Tibial nerve (tissue), 4 donors: Measurements from ENCODE around the gene RAB5IF. TPM values are rescaled to one million over a fixed set of nuclear protein-coding genes. Genes with fewer than 3 reads are reported as not detected.

Source experiments
- DNase-seq, 2 donors: peaks; one replicate each; pipeline ENCODE4 v3.0.0-alpha.2; 2019; ENCODE audit warnings: low spot score in 2 of 2
- H3K27ac ChIP-seq, 4 donors: fragments of 200-600 bp; sonication (generic) in 3 of 4; one replicate each; pipeline ENCODE4 v1.5.1; 2017 to 2019; ENCODE audit warnings: mild to moderate bottlenecking in 1 of 4
- H3K27me3 ChIP-seq, 2 donors: fragments of 200-600 bp; sonication (generic) in 1 of 2; one replicate each; pipeline versions ENCODE4 v1.5.1 to v1.6.0; 2017 to 2019
- H3K36me3 ChIP-seq, 3 donors: fragments of 200-600 bp; sonication (generic); one replicate each; pipeline ENCODE4 v1.5.1; 2018 to 2019
- H3K4me1 ChIP-seq, 4 donors: fragments of 200-600 bp; sonication (generic) in 3 of 4; one replicate each; pipeline ENCODE4 v1.5.1; 2017 to 2019
- H3K4me3 ChIP-seq, 4 donors: fragments of 200-600 bp; sonication (generic) in 3 of 4; one replicate each; pipeline ENCODE4 v1.5.1; 2017 to 2019; ENCODE audit warnings: mild to moderate bottlenecking in 1 of 4, moderate library complexity in 1 of 4
- H3K9me3 ChIP-seq, 4 donors: fragments of 200-600 bp; sonication (generic) in 3 of 4; one replicate each; pipeline ENCODE4 v1.5.1; 2017 to 2019
- CTCF ChIP-seq, 5 experiments: fragments of 200-600 bp in 3 of 5; fragments of 450-650 bp in 2 of 5; sonication (generic) in 3 of 5; IDR thresholded peaks; one replicate each; pipeline ENCODE4 v1.5.1; 2016 to 2019; ENCODE audit warnings: antibody characterized with exemption in 5 of 5, mild to moderate bottlenecking in 3 of 5, moderate library complexity in 2 of 5
- EP300 ChIP-seq, 2 donors: sonication (generic); formaldehyde crosslinking; IDR thresholded peaks; one replicate each; pipeline ENCODE4 v1.6.1; 2017; ENCODE audit warnings: antibody characterized with exemption in 2 of 2, mild to moderate bottlenecking in 1 of 2
- POLR2A ChIP-seq, 2 donors: fragments of 450-650 bp; IDR thresholded peaks; one replicate each; pipeline ENCODE4 v1.6.1; 2017; ENCODE audit warnings: antibody characterized with exemption in 2 of 2, mild to moderate bottlenecking in 2 of 2, moderate library complexity in 2 of 2
- WGBS, 2 donors: methylation state at CpG; one replicate each; pipeline ENCODE4 v1.1.5; 2018; 5-methylcytosine and 5-hydroxymethylcytosine counted together
- total RNA-seq, 4 donors: library from RNA; depleted of rRNA; stranded (reverse); fragments of >200 nt; gene quantifications; one replicate each; pipeline ENCODE4 v1.1.0, GENCODE V29; 2016

RAB5IF gene
- total RNA-seq, 4 donors from 2014 or later: 44.6 to 62.7 (median 53.3) TPM

GRCh38 chr20:36641506-36641843, 35.9 kb downstream of the RAB5IF start:
- no peaks in the 10 kb centered on the region for H3K36me3 ChIP-seq
- no peak for DNase-seq
- no peaks in the 10 kb centered on the region for H3K27me3 ChIP-seq
- TF ChIP-seq EP300 (IDR thresholded peaks at IDR 0.05) (no peak), POLR2A (IDR thresholded peaks at IDR 0.05) (no peak), CTCF (IDR thresholded peaks at IDR 0.05) (no peak)
- no peaks in the 10 kb centered on the region for H3K9me3 ChIP-seq
- 84 to 85% methylated on average over 3 of the region's 3 CpGs for WGBS, 2 donors
- H3K4me1 ChIP-seq: peaks cover 0 to 4% (median 0%) of the 10 kb centered on the region in 4 donors
- H3K27ac ChIP-seq: no peak overlapping the region
- H3K4me3 ChIP-seq: no peak overlapping the region

GRCh38 chr20:36642136-36642535, 36.6 kb downstream of the RAB5IF start:
- Histone ChIP-seq H3K27me3 (no peaks in the 10 kb centered on the region), H3K4me1 (peaks cover 0 to 4% (median 0%) of the 10 kb centered on the region in 4 donors), H3K9me3 (no peaks in the 10 kb centered on the region), H3K27ac (no peak overlapping the region), H3K4me3 (no peak overlapping the region), H3K36me3 (no peaks in the 10 kb centered on the region)
- DNase-seq: no peak
- no peak for TF ChIP-seq EP300 (IDR thresholded peaks at IDR 0.05)
- WGBS, 2 donors: 79 to 89% methylated on average over 6 of the region's 6 CpGs

GRCh38 chr20:36644032-36644705, 38.6 kb downstream of the RAB5IF start:
- H3K27ac ChIP-seq: no peak overlapping the region
- no peak overlapping the region for H3K4me3 ChIP-seq
- H3K27me3 ChIP-seq: no peaks in the 10 kb centered on the region
- no peaks in the 10 kb centered on the region for H3K36me3 ChIP-seq
- DNase-seq: no peak
- H3K9me3 ChIP-seq: no peaks in the 10 kb centered on the region
- 63 to 73% methylated on average over 5 of the region's 5 CpGs for WGBS, 2 donors
- H3K4me1 ChIP-seq: peaks cover 0 to 4% (median 0%) of the 10 kb centered on the region in 4 donors
- TF ChIP-seq EP300 (IDR thresholded peaks at IDR 0.05) (no peak), POLR2A (IDR thresholded peaks at IDR 0.05) (no peak), CTCF (IDR thresholded peaks at IDR 0.05) (no peak)

GRCh38 chr20:36644706-36645095, 39.1 kb downstream of the RAB5IF start:
- H3K4me3 ChIP-seq: no peak overlapping the region
- no peaks in the 10 kb centered on the region for H3K27me3 ChIP-seq
- H3K9me3 ChIP-seq: no peaks in the 10 kb centered on the region
- H3K27ac ChIP-seq: no peak overlapping the region
- H3K4me1 ChIP-seq: peaks cover 0 to 4% (median 0%) of the 10 kb centered on the region in 4 donors
- TF ChIP-seq CTCF (IDR thresholded peaks at IDR 0.05): no peak
- no peak for TF ChIP-seq POLR2A (IDR thresholded peaks at IDR 0.05)
- no peak for TF ChIP-seq EP300 (IDR thresholded peaks at IDR 0.05)
- DNase-seq: no peak
- H3K36me3 ChIP-seq: no peaks in the 10 kb centered on the region
- WGBS, 2 donors: 67 to 69% methylated on average over 7 of the region's 7 CpGs

- H3K4me1 ChIP-seq: peaks cover 0 to 4% (median 0%) of the 10 kb centered on the region in 4 donors
- H3K27ac ChIP-seq: peak overlapping the region in 1 of 4 donors; percentile 68
- H3K4me3 ChIP-seq: peak overlapping the region in 1 of 4 donors; percentile 21
- H3K9me3 ChIP-seq: no peaks in the 10 kb centered on the region
- H3K27me3 ChIP-seq: no peaks in the 10 kb centered on the region
- no peak for DNase-seq
- no peak for TF ChIP-seq CTCF (IDR thresholded peaks at IDR 0.05)
- TF ChIP-seq EP300 (IDR thresholded peaks at IDR 0.05): no peak
- no peak for TF ChIP-seq POLR2A (IDR thresholded peaks at IDR 0.05)
- H3K36me3 ChIP-seq: no peaks in the 10 kb centered on the region
- 91 to 94% methylated on average over 7 of the region's 7 CpGs for WGBS, 2 donors
Measured at GRCh38 chr20:36645353-36645752, 39.8 kb downstream of the RAB5IF start.
